Left lung (tissue), 10 donors: Measurements from ENCODE around the gene GRK6. TPM values are rescaled to one million over a fixed set of nuclear protein-coding genes. Genes with fewer than 3 reads are reported as not detected.
"Not testable (repeated sequence)": the region's sequence is repeated elsewhere in the genome, so short reads cannot be mapped to it uniquely, and the experiment has no call there.

Source experiments
- ATAC-seq: fragments of 200-7000 bp; cut with Tn5 transposase; one replicate; pipeline ENCODE4 v1.9.1; 2020; ENCODE audit warnings: moderate library complexity
- DNase-seq, 4 donors: peaks; one replicate each; pipeline ENCODE4 v3.0.0-alpha.2; 2013 to 2020
- H3K27ac ChIP-seq, 2 donors: fragments of 200-600 bp; sonication (generic) in 1 of 2; one replicate each; pipeline versions ENCODE4 v1.5.0 to v1.8.0; 2020 to 2021
- H3K27me3 ChIP-seq, 2 donors: fragments of 200-600 bp; sonication (generic) in 1 of 2; one replicate each; pipeline versions ENCODE4 v1.5.0 to v1.8.0; 2020 to 2021
- H3K36me3 ChIP-seq, 2 donors: fragments of 200-600 bp; sonication (generic) in 1 of 2; one replicate each; pipeline versions ENCODE4 v1.5.0 to v1.8.0; 2020 to 2021
- H3K4me1 ChIP-seq, 2 donors: fragments of 200-600 bp; one replicate each; pipeline ENCODE4 v1.8.0; 2021
- H3K4me3 ChIP-seq, 2 donors: fragments of 200-600 bp; sonication (generic) in 1 of 2; one replicate each; pipeline versions ENCODE4 v1.5.0 to v1.8.0; 2020 to 2021; ENCODE audit warnings: mild to moderate bottlenecking in 1 of 2
- H3K9me3 ChIP-seq, 2 donors: fragments of 200-600 bp; sonication (generic) in 1 of 2; one replicate each; pipeline versions ENCODE4 v1.5.0 to v1.8.0; 2020 to 2021
- intact Hi-C, 2 donors: fragments of 100-400 bp; cut with DNase I; formaldehyde crosslinking; loops; one replicate each; pipeline versions ENCODE4 v1.11.2 to v1.14.2; 2022
- polyA plus RNA-seq, 6 donors: library from polyadenylated mRNA; unstranded; fragments of 120-200 nt; gene quantifications; one replicate each; pipeline ENCODE4 v1.2.1, GENCODE V29; 2013; ENCODE audit not compliant: insufficient read length in 6 of 6
- total RNA-seq, 2 donors: library from RNA; stranded (reverse); fragmentation: NEBNext Ultra II Directional; extraction: Animal tissue kit (Norgen Biotek cat#: 25700); gene quantifications; one replicate each; pipeline ENCODE4 v1.2.1, GENCODE V29; 2021
- TF ChIP-seq, protein P1 (sequence below), 2 donors: fragments of 200-600 bp; sonication (generic) in 1 of 2; IDR thresholded peaks; one replicate each; pipeline versions ENCODE4 v1.5.0 to v1.8.0; 2021; ENCODE audit warnings: antibody characterized with exemption in 2 of 2
- donor health status: DM: no; HTN: yes; CAD: no.
- donor health status: DM: no; HTN: no; CAD: no.

Gene GRK6
- total and polyA plus RNA-seq, 8 donors = 15.7 to 57.1 (median 25.4) TPM

DNA sequence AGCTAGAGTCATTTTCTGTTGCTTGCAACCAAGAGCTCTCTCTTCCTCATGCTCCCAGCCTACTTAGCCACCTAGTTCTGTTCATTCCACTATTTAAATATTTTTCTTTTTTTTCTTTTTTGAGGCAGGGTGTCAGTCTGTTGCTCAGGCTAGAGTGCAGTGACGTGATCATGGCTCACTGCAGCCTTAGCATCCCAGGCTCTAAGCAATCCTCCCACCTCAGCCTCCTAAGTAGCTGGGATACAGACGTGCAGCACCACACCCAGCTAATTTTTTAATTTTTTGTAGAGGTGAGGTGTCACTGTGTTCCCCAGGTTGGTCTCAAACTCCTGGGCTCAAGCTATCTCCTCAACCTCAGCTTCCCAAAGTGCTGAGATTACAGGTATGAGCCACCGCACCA is 12.0 kb upstream of the GRK6 start:
- no peaks in the 10 kb centered on the region for H3K27me3 ChIP-seq
- H3K4me3 ChIP-seq = no peak overlapping the region
- peaks cover 0 to 40% of the 10 kb centered on the region in 2 donors for H3K4me1 ChIP-seq
- DNase-seq = no peak
- intact Hi-C loops = no loop called here
- no peak overlapping the region for H3K27ac ChIP-seq
- ATAC-seq = no peak
- no peaks in the 10 kb centered on the region for H3K9me3 ChIP-seq
- H3K36me3 ChIP-seq = no peaks in the 10 kb centered on the region
- TF ChIP-seq, protein P1, sequence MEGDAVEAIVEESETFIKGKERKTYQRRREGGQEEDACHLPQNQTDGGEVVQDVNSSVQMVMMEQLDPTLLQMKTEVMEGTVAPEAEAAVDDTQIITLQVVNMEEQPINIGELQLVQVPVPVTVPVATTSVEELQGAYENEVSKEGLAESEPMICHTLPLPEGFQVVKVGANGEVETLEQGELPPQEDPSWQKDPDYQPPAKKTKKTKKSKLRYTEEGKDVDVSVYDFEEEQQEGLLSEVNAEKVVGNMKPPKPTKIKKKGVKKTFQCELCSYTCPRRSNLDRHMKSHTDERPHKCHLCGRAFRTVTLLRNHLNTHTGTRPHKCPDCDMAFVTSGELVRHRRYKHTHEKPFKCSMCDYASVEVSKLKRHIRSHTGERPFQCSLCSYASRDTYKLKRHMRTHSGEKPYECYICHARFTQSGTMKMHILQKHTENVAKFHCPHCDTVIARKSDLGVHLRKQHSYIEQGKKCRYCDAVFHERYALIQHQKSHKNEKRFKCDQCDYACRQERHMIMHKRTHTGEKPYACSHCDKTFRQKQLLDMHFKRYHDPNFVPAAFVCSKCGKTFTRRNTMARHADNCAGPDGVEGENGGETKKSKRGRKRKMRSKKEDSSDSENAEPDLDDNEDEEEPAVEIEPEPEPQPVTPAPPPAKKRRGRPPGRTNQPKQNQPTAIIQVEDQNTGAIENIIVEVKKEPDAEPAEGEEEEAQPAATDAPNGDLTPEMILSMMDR (IDR thresholded peaks at IDR 0.05) = no peak

DNA sequence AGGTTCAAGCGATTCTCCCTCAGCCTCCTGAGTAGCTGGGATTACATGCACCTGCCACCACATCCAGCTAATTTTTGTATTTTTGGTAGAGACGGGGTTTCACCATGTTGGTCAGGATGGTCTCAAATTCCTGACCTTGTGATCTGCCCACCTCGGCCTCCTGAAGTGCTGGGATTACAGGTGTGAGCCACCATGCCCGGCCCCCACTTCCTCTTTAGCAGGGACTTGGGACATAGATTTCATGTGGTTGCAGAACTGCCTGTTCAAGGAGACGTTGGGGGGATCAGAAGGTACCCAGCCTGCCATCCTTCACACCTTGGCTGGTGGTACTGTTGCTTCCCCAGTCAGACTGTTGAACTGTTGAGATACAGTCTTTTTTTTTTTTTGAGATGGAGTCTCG is 9.4 kb upstream of the GRK6 start:
- Histone ChIP-seq H3K4me1 (peaks cover 0 to 42% of the 10 kb centered on the region in 2 donors), H3K27ac (peak overlapping the region in 1 of 2 donors; percentile 74)
- ATAC-seq, intact Hi-C loops, H3K9me3 ChIP-seq, DNase-seq, H3K4me3 ChIP-seq, H3K36me3 ChIP-seq, H3K27me3 ChIP-seq: not testable (repeated sequence)

DNA sequence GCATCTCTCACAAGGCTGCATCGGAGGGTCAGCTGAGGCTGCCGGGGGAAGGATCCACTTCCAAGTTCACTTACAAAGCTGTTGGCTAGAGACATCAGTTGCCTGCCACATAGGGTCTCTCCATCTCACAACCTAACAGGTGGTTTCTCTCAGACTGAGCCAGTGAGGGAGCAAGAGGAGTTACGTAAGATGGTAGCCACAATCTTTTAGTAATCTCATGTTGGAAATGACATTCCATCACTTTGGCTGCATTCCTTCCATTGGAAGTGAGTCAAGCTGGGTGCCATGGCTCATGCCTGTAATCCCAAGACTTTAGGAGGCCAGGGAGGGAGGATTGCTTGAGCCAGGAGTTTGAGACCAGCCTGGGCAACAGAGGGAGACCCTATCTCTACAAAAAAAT is 7.4 kb upstream of the GRK6 start:
- Histone ChIP-seq H3K9me3 (no peaks in the 10 kb centered on the region), H3K27ac (no peak overlapping the region), H3K27me3 (no peaks in the 10 kb centered on the region), H3K4me3 (no peak overlapping the region), H3K36me3 (no peaks in the 10 kb centered on the region), H3K4me1 (peaks cover 0 to 37% of the 10 kb centered on the region in 2 donors)
- intact Hi-C loops = no loop called here
- TF ChIP-seq, protein P1 (IDR thresholded peaks at IDR 0.05) = no peak
- no peak for ATAC-seq
- peak in 1 of 4 donors; percentile 72 for DNase-seq

DNA sequence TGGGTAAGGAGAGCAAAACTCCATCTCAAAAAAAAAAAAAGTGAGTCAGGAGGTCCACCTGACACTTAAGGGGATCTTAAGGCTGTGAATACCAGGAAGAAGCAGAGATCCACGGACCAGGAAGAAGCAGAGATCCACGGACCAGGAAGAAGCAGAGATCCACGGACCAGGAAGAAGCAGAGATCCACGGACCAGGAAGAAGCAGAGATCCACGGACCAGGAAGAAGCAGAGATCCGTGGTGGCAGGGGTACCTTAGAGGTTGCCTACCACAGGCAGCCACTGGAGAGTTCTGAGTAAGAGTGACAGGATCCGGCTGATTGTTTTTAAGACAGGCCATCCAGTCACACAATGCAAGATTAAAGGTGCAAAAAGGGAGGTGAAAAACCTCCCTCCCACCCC is 6.0 kb upstream of the GRK6 start:
- intact Hi-C loops = not testable (repeated sequence)

DNA sequence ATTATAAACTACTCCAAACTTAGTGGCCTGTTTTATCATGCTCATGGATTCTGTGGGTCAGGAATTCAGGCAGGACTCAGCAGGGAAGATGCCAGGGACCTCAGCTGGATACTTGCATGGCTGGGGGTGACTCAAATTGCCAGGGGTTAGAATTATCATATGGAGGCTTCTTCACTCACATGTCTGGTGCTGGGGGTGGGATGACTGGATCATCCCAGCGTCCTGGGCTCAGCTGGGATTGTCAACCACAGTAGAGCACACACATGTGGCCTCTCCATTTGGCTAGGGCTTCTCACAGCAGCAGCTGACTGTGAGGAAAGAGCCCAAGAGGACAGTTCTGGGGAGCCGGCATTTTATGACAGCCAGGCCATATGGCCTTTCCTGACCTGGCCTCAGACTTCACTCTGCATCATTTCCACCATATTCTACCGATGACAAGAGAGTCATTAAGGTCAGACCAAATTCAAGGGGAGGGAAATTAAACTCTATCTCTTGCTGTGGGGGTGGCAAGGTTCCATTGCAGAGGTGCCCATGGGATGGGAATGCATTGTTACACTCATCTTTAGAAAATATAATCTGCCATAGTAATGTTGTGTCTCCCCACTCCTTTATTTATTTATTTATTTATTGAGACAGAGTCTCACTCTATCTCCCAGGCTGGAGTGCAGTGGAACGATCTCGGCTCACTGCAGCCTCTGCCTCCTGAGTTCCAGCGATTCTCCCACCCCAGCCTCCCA is 5.2 kb upstream of the GRK6 start:
- Histone ChIP-seq H3K4me1 (peaks cover 6 to 37% of the 10 kb centered on the region in 2 donors), H3K36me3 (no peaks in the 10 kb centered on the region), H3K27me3 (no peaks in the 10 kb centered on the region), H3K27ac (no peak overlapping the region), H3K9me3 (no peaks in the 10 kb centered on the region), H3K4me3 (no peak overlapping the region)
- TF ChIP-seq, protein P1 (IDR thresholded peaks at IDR 0.05) = no peak
- DNase-seq = no peak
- no peak for ATAC-seq
- intact Hi-C loops = no loop called here

More for the DNA sequence above, 6.0 kb upstream of the GRK6 start:
- DNase-seq, H3K4me3 ChIP-seq, H3K27ac ChIP-seq, H3K27me3 ChIP-seq, H3K36me3 ChIP-seq, ATAC-seq, H3K9me3 ChIP-seq: not testable (repeated sequence)
- H3K4me1 ChIP-seq = peaks cover 4 to 42% of the 10 kb centered on the region in 2 donors

DNA sequence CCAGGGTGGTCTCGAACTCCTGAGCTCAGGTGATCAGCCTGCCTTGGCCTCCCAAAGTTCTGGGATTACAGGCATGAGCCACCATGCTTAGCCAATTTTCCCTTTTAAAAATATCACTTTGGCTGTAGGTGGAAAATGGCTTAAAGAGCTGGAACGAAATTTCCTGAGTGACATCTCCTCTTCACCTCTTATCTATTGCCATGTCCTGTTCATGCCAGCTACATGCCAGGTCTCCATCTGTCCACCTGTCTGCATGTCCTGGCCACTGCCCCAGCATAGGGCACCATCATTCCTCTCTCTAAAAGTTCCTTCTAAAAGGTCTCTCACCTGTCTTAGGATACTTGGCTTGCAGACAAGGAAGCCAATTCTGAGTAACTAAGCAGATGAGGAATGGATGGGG is 2.8 kb upstream of the GRK6 start:
- no peaks in the 10 kb centered on the region for H3K9me3 ChIP-seq
- H3K36me3 ChIP-seq = no peaks in the 10 kb centered on the region
- intact Hi-C loops = no loop called here
- TF ChIP-seq, protein P1 (IDR thresholded peaks at IDR 0.05) = no peak
- no peak overlapping the region for H3K27ac ChIP-seq
- ATAC-seq (no peak), DNase-seq (no peak)
- H3K4me1 ChIP-seq = peaks cover 12 to 40% of the 10 kb centered on the region in 2 donors
- H3K4me3 ChIP-seq = no peak overlapping the region
- H3K27me3 ChIP-seq = no peaks in the 10 kb centered on the region
